HepG2 (cell line): ENCODE data around the gene THOC6. TPM values are rescaled to one million over a fixed set of nuclear protein-coding genes. Genes with fewer than 3 reads are reported as not detected.

Experiments
- ATAC-seq: fragments of 200-7000 bp; cut with Tn5 transposase; 3 replicates; pipeline ENCODE4 v1.9.1; 2020; ENCODE audit warnings: mild to moderate bottlenecking, moderate library complexity
- BruUV-seq: library from RNA; stranded (reverse); fragments of 400-500 nt; replicated peaks from 2 replicates; lab custom pipeline; 2021; lab: Mats Ljungman, UMichigan
- CTCF ChIA-PET: fragments of 300-600 bp; formaldehyde crosslinking; extraction: SDS; loops from one replicate; lab custom pipeline; 2021; ENCODE audit warnings: low total read pairs, inconsistent platforms, low intra/inter-chr PET ratio; lab: Yijun Ruan, JAX
- POLR2A ChIA-PET: fragments of 350-600 bp; sonication (Branson Sonifier 250); formaldehyde crosslinking; loops from one replicate; lab custom pipeline; 2020; ENCODE audit warnings: antibody characterized with exemption, inconsistent platforms; lab: Yijun Ruan, JAX
- DNase-seq: peaks from one replicate; pipeline ENCODE4 v3.0.0-alpha.2; 2015; ENCODE audit warnings: low spot score
- FAIRE-seq: peaks from 3 replicates; lab custom pipeline; 2011; peaks lifted over from hg19 to GRCh38; lab: Jason Lieb, UNC
- H2AFZ ChIP-seq: one replicate; pipeline ENCODE4 v1.6.1; 2011; ENCODE audit warnings: low read length, inconsistent platforms
- H3K27ac ChIP-seq: fragments of 300-600 bp; 3 replicates; pipeline ENCODE4 v1.8.0; 2011; ENCODE audit warnings: mixed run types, mild to moderate bottlenecking, mixed read lengths, low read length, inconsistent platforms; ENCODE audit not compliant: insufficient read depth; ENCODE audit errors: extremely low read length
- H3K27me3 ChIP-seq, 2 experiments: fragments of 200-600 bp in 1 of 2; 2 replicates in 1 of 2; 3 replicates in 1 of 2; pipeline versions ENCODE4 v1.6.0 to v1.8.0; 2011; ENCODE audit warnings: low read length in 2 of 2, mild to moderate bottlenecking in 2 of 2, moderate library complexity in 2 of 2, inconsistent platforms in 1 of 2; ENCODE audit not compliant: insufficient read depth in 2 of 2, control insufficient read depth in 1 of 2
- H3K36me3 ChIP-seq, 2 experiments: fragments of 200-600 bp in 1 of 2; replicated peaks in 1 of 2; 2 replicates in 1 of 2; 3 replicates in 1 of 2; pipeline versions ENCODE4 v1.5.1 to v1.8.0; 2011; ENCODE audit warnings: low read length in 2 of 2, inconsistent platforms in 1 of 2; ENCODE audit not compliant: insufficient read depth in 2 of 2, control insufficient read depth in 1 of 2
- H3K4me1 ChIP-seq: 2 replicates; pipeline ENCODE4 v1.5.1; 2012; ENCODE audit warnings: low read length, inconsistent platforms; ENCODE audit not compliant: insufficient read depth
- H3K4me2 ChIP-seq: 2 replicates; pipeline ENCODE4 v1.6.0; 2011; ENCODE audit warnings: low read depth, low read length, inconsistent platforms
- H3K4me3 ChIP-seq, 3 experiments: fragments of 200-600 bp in 1 of 3; sonication (generic), shearing (Covaris generic) in 1 of 3; replicated peaks in 1 of 3; 2 replicates each; pipeline ENCODE4 v1.5.1; 2011 to 2016; ENCODE audit warnings: low read length in 3 of 3, inconsistent platforms in 2 of 3, low read depth in 2 of 3, mild to moderate bottlenecking in 2 of 3, control low read depth in 1 of 3, mixed read lengths in 1 of 3; ENCODE audit not compliant: insufficient read depth in 1 of 3
- H3K79me2 ChIP-seq: one replicate; pipeline ENCODE4 v1.6.1; 2011; ENCODE audit warnings: low read length, inconsistent platforms; ENCODE audit not compliant: insufficient read depth
- H3K9ac ChIP-seq: 2 replicates; pipeline ENCODE4 v1.6.0; 2011; ENCODE audit warnings: mild to moderate bottlenecking, low read depth, low read length, inconsistent platforms; ENCODE audit not compliant: insufficient read depth
- H3K9me3 ChIP-seq: 2 replicates; pipeline ENCODE4 v1.5.1; 2012; ENCODE audit warnings: mild to moderate bottlenecking, low read length
- H4K20me1 ChIP-seq: 2 replicates; pipeline ENCODE4 v1.6.0; 2011; ENCODE audit warnings: inconsistent platforms, mild to moderate bottlenecking, low read length, moderate library complexity; ENCODE audit not compliant: insufficient read depth
- ATF7 ChIP-seq, 2 experiments: fragments of 450-650 bp in 1 of 2; sonication (generic) in 1 of 2; formaldehyde crosslinking in 1 of 2; IDR thresholded peaks; 2 replicates each; pipeline versions ENCODE4 v1.4.0 to v1.6.1; 2016 to 2020; ENCODE audit warnings: antibody characterized with exemption in 1 of 2, mild to moderate bottlenecking in 1 of 2, missing genetic modification reagents in 1 of 2
- FOSL1 ChIP-seq: sonication (generic); formaldehyde crosslinking; IDR thresholded peaks from 2 replicates; pipeline ENCODE4 v1.9.0; 2021; ENCODE audit warnings: missing genetic modification reagents, borderline replicate concordance
- FOSL2 ChIP-seq: sonication (generic); formaldehyde crosslinking; IDR thresholded peaks from 2 replicates; pipeline ENCODE4 v1.4.0; 2020; ENCODE audit warnings: missing genetic modification reagents
- FOXK2 ChIP-seq: fragments of 450-650 bp; IDR thresholded peaks from 2 replicates; pipeline ENCODE4 v1.6.1; 2016
- GATAD2A ChIP-seq: IDR thresholded peaks from 2 replicates; pipeline ENCODE4 v1.6.1; 2016
- HNRNPK ChIP-seq: fragments of 200-400 bp; formaldehyde crosslinking; IDR thresholded peaks from 2 replicates; pipeline ENCODE4 v1.6.1; 2018; ENCODE audit warnings: low read length, low read depth, moderate library complexity, mild to moderate bottlenecking; ENCODE audit not compliant: poor library complexity, severe bottlenecking
- HOXA3 ChIP-seq: sonication (generic); formaldehyde crosslinking; IDR thresholded peaks from 2 replicates; pipeline ENCODE4 v1.5.0; 2020; ENCODE audit warnings: missing genetic modification reagents
- JUNB ChIP-seq: sonication (generic); formaldehyde crosslinking; IDR thresholded peaks from 2 replicates; pipeline ENCODE4 v1.8.0; 2022; ENCODE audit warnings: missing genetic modification reagents, mild to moderate bottlenecking, borderline replicate concordance
- JUND ChIP-seq: sonication (generic); formaldehyde crosslinking; IDR thresholded peaks from 2 replicates; pipeline ENCODE4 v1.8.0; 2022; ENCODE audit warnings: mild to moderate bottlenecking, missing genetic modification reagents
- LCORL ChIP-seq, 2 experiments: fragments of 450-650 bp in 1 of 2; sonication (generic) in 1 of 2; formaldehyde crosslinking in 1 of 2; IDR thresholded peaks; 2 replicates each; pipeline versions ENCODE4 v1.5.0 to v1.6.1; 2017 to 2020; ENCODE audit warnings: antibody characterized with exemption in 1 of 2, missing genetic modification reagents in 1 of 2
- MAZ ChIP-seq, 2 experiments: sonication (generic) in 1 of 2; formaldehyde crosslinking in 1 of 2; IDR thresholded peaks; 2 replicates each; pipeline versions ENCODE4 v1.5.0 to v1.6.1; 2012 to 2020; ENCODE audit warnings: low read depth in 2 of 2, mild to moderate bottlenecking in 2 of 2, borderline replicate concordance in 1 of 2, improper control_type of control experiment in 1 of 2, low read length in 1 of 2, missing genetic modification reagents in 1 of 2, moderate library complexity in 1 of 2
- NR2F1 ChIP-seq, 2 experiments: fragments of 450-650 bp in 1 of 2; formaldehyde crosslinking in 1 of 2; IDR thresholded peaks; 2 replicates each; pipeline versions ENCODE4 v1.5.0 to v1.6.1; 2016 to 2020; ENCODE audit warnings: mild to moderate bottlenecking in 1 of 2, missing compliant biosample characterization in 1 of 2, missing genetic modification reagents in 1 of 2, moderate library complexity in 1 of 2
- POLR2A ChIP-seq, 2 experiments: IDR thresholded peaks; 2 replicates each; pipeline ENCODE4 v1.6.1; 2011; ENCODE audit warnings: low read depth in 2 of 2, low read length in 2 of 2, mild to moderate bottlenecking in 1 of 2, moderate library complexity in 1 of 2; ENCODE audit not compliant: insufficient read depth in 1 of 2
- RAD21 ChIP-seq: fragments of 450-650 bp; formaldehyde crosslinking; IDR thresholded peaks from 2 replicates; pipeline ENCODE4 v1.5.0; 2020; ENCODE audit warnings: mild to moderate bottlenecking
- RBFOX2 ChIP-seq: fragments of 200-400 bp; formaldehyde crosslinking; IDR thresholded peaks from 2 replicates; pipeline ENCODE4 v1.6.1; 2017; ENCODE audit warnings: low read depth, mild to moderate bottlenecking, low read length
- RFX5 ChIP-seq: IDR thresholded peaks from 2 replicates; pipeline ENCODE4 v1.6.1; 2011; ENCODE audit warnings: low read depth, low read length, improper control_type of control experiment
- SAP130 ChIP-seq: IDR thresholded peaks from 2 replicates; pipeline ENCODE4 v1.6.1; 2016; ENCODE audit warnings: low read depth
- THAP11 ChIP-seq: IDR thresholded peaks from 2 replicates; pipeline ENCODE4 v1.6.1; 2016; ENCODE audit warnings: missing biosample characterization, missing genetic modification reagents
- U2AF1 ChIP-seq: fragments of 200-400 bp; formaldehyde crosslinking; optimal IDR thresholded peaks from 2 replicates; pipeline ENCODE3; 2017; ENCODE audit warnings: mild to moderate bottlenecking, low read depth, low read length
- XRCC5 ChIP-seq: fragments of 200-400 bp; formaldehyde crosslinking; optimal IDR thresholded peaks from 2 replicates; pipeline ENCODE3; 2017; ENCODE audit warnings: mild to moderate bottlenecking, low read length
- ZC3H4 ChIP-seq: sonication (generic); formaldehyde crosslinking; IDR thresholded peaks from 2 replicates; pipeline ENCODE4 v1.4.0; 2020; ENCODE audit warnings: missing genetic modification reagents, borderline replicate concordance
- WGBS: methylation state at CpG from one replicate; pipeline ENCODE4 v1.1.6; 2017; ENCODE audit warnings: low lambda C conversion rate; 5-methylcytosine and 5-hydroxymethylcytosine counted together
- in situ Hi-C: cut with HindIII; loops from 2 replicates; pipeline ENCODE4 v1.10.0; 2017; ENCODE audit warnings: low pct_unique_long_range_greater_than_20kb; ENCODE audit not compliant: extremely low pct_ligation_motif_present
- intact Hi-C: fragments of 100-400 bp; cut with micrococcal nuclease; formaldehyde crosslinking; loops from one replicate; pipeline ENCODE4 v1.10.0; 2022; ENCODE audit not compliant: unreplicated experiment
- polyA plus RNA-seq, 8 experiments: library from polyadenylated mRNA; depleted of rRNA in 3 of 8; stranded (reverse) in 7 of 8; unstranded in 1 of 8; fragments of >200 nt; fragmentation: Illumina TruSeq in 4 of 8; extraction: Trizol in 4 of 8; gene quantifications; 2 replicates each; pipeline versions ENCODE4 v1.2.1 to v1.2.3, GENCODE V29; 2011 to 2016; ENCODE audit warnings: low read depth in 4 of 8, missing spikeins in 1 of 8, mixed read lengths in 1 of 8; ENCODE audit not compliant: insufficient read depth in 1 of 8
- total RNA-seq, 5 experiments: library from RNA; depleted of rRNA; stranded (reverse); fragments of >200 nt; fragmentation: Illumina TruSeq; extraction: Trizol; gene quantifications; 2 replicates each; pipeline ENCODE4 v1.2.3, GENCODE V29; 2016; ENCODE audit warnings: low read depth in 1 of 5
- TF ChIP-seq, protein P1 (sequence below): sonication (generic); formaldehyde crosslinking; IDR thresholded peaks from 2 replicates; pipeline ENCODE4 v1.4.0; 2020; ENCODE audit warnings: missing genetic modification reagents, borderline replicate concordance

THOC6 gene
- total and polyA plus RNA-seq, 2 of the 13 experiments (the other 11 are each of a cell fraction or from before 2014, with no cell fraction given): 32.1 to 37.0 TPM

DNA sequence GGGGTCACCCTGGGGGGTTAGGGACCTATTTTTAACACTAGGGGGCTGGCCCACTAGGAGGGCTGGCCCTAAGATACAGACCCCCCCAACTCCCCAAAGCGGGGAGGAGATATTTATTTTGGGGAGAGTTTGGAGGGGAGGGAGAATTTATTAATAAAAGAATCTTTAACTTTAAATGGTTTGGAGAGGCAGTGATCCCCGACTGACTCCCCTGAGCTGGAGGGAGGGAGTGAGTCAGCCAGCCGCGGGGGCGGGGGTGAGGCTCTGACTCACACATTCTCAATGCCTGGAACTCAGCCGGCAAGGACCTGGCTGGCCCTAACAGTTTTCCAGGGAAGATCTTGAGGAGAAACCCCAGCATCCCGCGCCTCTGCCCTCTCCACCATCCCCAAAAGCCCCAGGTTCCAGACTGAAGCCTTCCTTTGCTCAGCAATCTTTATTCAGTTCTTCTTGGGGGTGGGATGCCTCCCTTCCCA is 1.6 kb upstream of the THOC6 start:
- H3K79me2 ChIP-seq: peaks cover 5% of the 10 kb centered on the region
- H3K4me3 ChIP-seq: peak overlapping the region; percentile 65 to 93 (median 76); a peak in 5 of 6 replicates
- BruUV-seq: no TSS peak
- no peak overlapping the region for H2AFZ ChIP-seq
- ChIA-PET CTCF (no interaction called here), POLR2A (interaction anchor here (0.6 to 18.8 kb wide), 13 partner anchors 9 to 227 kb away, joined by 3 to 750 read pairs (median 5); partner anchors contain the start of genes CLDN9, IL32, PKMYT1 and ZNF213)
- intact Hi-C loops: no loop called here
- peaks cover 31% of the 10 kb centered on the region; the same call in 1 of the 2 replicates for H4K20me1 ChIP-seq
- ATAC-seq: peak; percentile 14
- peak overlapping the region; percentile 85 for H3K4me2 ChIP-seq
- peaks cover 55% of the 10 kb centered on the region for H3K4me1 ChIP-seq
- FAIRE-seq: no peak
- peaks cover 14 to 17% of the 10 kb centered on the region in 2 experiments; a peak in 4 of 5 replicates for H3K36me3 ChIP-seq
- no peaks in the 10 kb centered on the region for H3K9me3 ChIP-seq
- DNase-seq: peak; percentile 76
- in situ Hi-C loops: no loop called here
- H3K27me3 ChIP-seq: no peaks in the 10 kb centered on the region; a peak in 2 of 5 replicates
- peak overlapping the region; percentile 99 for H3K9ac ChIP-seq
- peak overlapping the region; percentile 93 for H3K27ac ChIP-seq
- WGBS: 6% methylated on average over 8 of the region's 8 CpGs
- peak; percentile 88 for TF ChIP-seq MAZ (IDR thresholded peaks at IDR 0.05; ENCODE audit: borderline replicate concordance, low read depth, low read length)
- TF ChIP-seq MAZ (CRISPR knock-in tag; IDR thresholded peaks at IDR 0.05; ENCODE audit: low read depth): no peak
- no peak for TF ChIP-seq FOXK2
- peak; percentile 19 for TF ChIP-seq XRCC5
- TF ChIP-seq, protein P1, sequence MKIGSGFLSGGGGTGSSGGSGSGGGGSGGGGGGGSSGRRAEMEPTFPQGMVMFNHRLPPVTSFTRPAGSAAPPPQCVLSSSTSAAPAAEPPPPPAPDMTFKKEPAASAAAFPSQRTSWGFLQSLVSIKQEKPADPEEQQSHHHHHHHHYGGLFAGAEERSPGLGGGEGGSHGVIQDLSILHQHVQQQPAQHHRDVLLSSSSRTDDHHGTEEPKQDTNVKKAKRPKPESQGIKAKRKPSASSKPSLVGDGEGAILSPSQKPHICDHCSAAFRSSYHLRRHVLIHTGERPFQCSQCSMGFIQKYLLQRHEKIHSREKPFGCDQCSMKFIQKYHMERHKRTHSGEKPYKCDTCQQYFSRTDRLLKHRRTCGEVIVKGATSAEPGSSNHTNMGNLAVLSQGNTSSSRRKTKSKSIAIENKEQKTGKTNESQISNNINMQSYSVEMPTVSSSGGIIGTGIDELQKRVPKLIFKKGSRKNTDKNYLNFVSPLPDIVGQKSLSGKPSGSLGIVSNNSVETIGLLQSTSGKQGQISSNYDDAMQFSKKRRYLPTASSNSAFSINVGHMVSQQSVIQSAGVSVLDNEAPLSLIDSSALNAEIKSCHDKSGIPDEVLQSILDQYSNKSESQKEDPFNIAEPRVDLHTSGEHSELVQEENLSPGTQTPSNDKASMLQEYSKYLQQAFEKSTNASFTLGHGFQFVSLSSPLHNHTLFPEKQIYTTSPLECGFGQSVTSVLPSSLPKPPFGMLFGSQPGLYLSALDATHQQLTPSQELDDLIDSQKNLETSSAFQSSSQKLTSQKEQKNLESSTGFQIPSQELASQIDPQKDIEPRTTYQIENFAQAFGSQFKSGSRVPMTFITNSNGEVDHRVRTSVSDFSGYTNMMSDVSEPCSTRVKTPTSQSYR: peak; percentile 30; the same call in 1 of the 2 replicates
- TF ChIP-seq RFX5: no peak
- TF ChIP-seq RBFOX2: 0 out of 2 replicates have a peak, but pooled peaks have one; percentile 26
- peak in 1 of 2 experiments; percentile 40; a peak in 2 of 4 replicates for TF ChIP-seq POLR2A (IDR thresholded peaks at IDR 0.05; ENCODE audit: insufficient read depth in 1 of 2, low read depth in 2 of 2, low read length in 2 of 2)
- 0 out of 2 replicates have a peak, but pooled peaks have one; percentile 39 for TF ChIP-seq THAP11
- 0 out of 2 replicates have a peak, but pooled peaks have one; percentile 14 for TF ChIP-seq RAD21 (CRISPR knock-in tag)
- peak; percentile 91 for TF ChIP-seq FOSL1 (CRISPR knock-in tag)
- TF ChIP-seq JUNB (CRISPR knock-in tag): peak; percentile 68; the same call in 1 of the 2 replicates
- TF ChIP-seq FOSL2 (CRISPR knock-in tag): peak; percentile 98
- TF ChIP-seq HNRNPK: peak; percentile 31
- TF ChIP-seq ATF7 (IDR thresholded peaks at IDR 0.05): no peak
- peak; percentile 19; the same call in 1 of the 2 replicates for TF ChIP-seq ATF7 (CRISPR knock-in tag; IDR thresholded peaks at IDR 0.05)
- no peak for TF ChIP-seq HOXA3 (CRISPR knock-in tag)
- peak; percentile 55 for TF ChIP-seq SAP130 (CRISPR knock-in tag)
- peak; percentile 16; the same call in 1 of the 2 replicates for TF ChIP-seq GATAD2A (CRISPR knock-in tag)
- no peak for TF ChIP-seq U2AF1
- peak in 1 of 2 experiments; percentile 40; a peak in 1 of 4 replicates for TF ChIP-seq NR2F1 (CRISPR knock-in tag; IDR thresholded peaks at IDR 0.05)
- peak; percentile 92 for TF ChIP-seq JUND
- 0 out of 2 replicates have a peak, but pooled peaks have one; percentile 22 for TF ChIP-seq ZC3H4 (CRISPR knock-in tag)
- no peak for TF ChIP-seq LCORL (IDR thresholded peaks at IDR 0.05)
- TF ChIP-seq LCORL (CRISPR knock-in tag; IDR thresholded peaks at IDR 0.05): peak; percentile 28; the same call in 1 of the 2 replicates
